Left ventricle myocardium superior (tissue), 1 donor: ENCODE measurements around the gene UTP20. TPM values are rescaled to one million over a fixed set of nuclear protein-coding genes. Genes with fewer than 3 reads are reported as not detected.
"Not testable (repeated sequence)": the region's sequence is repeated elsewhere in the genome, so short reads cannot be mapped to it uniquely, and the experiment has no call there.

Experiments
- ATAC-seq: fragments of 200-7000 bp; cut with Tn5 transposase; one replicate; pipeline ENCODE4 v1.9.1; 2020; ENCODE audit warnings: mild to moderate bottlenecking, moderate library complexity
- DNase-seq: peaks from one replicate; pipeline ENCODE4 v3.0.0-alpha.2; 2020
- intact Hi-C: fragments of 100-400 bp; cut with micrococcal nuclease; formaldehyde crosslinking; loops from one replicate; pipeline ENCODE4 v1.11.0; 2022
- total RNA-seq: library from RNA; stranded (reverse); fragmentation: NEBNext Ultra II Directional; extraction: Animal tissue kit (Norgen Biotek cat#: 25700); gene quantifications from one replicate; pipeline ENCODE4 v1.2.1, GENCODE V29; 2021
- donor health status: DM: no; HTN: yes; CAD: no; lungs with severe emphysema.

Gene UTP20
- total RNA-seq, 1 donor from 2014 or later = 6.2 TPM

DNA sequence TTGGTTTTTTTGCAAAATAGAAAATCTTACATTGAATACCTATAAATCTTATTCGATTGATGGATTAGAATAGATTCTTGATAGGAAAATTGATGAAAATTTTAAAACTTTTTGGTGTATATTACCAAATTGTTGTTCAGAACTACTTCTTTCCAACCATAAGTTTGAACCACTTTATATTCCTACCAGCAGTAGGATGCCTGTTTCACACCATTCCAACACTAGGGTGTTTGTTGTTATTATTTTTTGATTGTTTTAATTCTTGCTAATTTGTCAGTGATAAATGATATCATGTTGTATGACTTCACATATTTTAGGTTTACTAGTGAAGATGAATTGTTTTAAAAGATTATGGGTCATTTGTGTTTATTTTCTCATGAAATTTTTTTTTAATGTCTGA lies 43.4 kb downstream of the UTP20 start:
- intact Hi-C loops = no loop called here
- ATAC-seq = no peak
- no peak for DNase-seq

DNA sequence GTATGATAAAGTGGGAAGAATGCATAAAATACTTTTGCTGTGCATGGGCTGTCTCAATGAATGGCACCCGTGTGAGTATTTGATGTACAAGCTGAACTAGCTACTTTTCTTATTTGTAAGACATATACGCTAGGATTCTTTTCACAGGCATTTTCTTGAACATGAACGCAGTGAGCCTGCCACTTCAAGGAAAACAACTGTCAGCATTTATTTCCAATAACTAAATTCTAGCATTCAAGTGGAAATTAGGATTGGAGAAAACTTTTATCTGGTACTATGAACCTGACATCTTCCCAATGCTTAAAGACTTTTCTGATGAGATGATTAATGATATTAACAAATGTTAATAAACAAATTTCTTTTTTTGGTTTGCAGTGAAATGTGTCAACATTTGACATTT lies 45.7 kb downstream of the UTP20 start:
- no peak for ATAC-seq
- intact Hi-C loops = no loop called here

DNA sequence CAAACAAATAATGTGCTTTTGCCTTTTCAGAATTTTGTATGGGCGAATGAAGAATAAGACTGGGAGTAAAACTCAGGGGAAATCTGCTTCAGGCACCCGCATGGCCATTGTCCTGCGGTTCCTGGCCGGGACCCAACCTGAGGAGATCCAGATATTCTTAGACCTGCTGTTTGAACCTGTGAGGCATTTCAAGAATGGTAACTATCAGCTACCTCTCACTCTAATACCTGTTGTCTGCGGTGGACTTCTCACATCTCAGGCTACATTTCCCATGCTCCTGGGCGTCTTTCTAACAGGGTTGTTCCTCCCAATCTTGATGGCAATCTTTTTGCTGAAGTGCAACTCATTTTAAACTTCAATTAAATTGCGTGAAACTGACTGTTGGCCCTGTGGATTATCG lies 47.1 kb downstream of the UTP20 start:
- intact Hi-C loops = no loop called here
- no peak for ATAC-seq
- DNase-seq = no peak

More for the DNA sequence above, 45.7 kb downstream of the UTP20 start:
- DNase-seq = no peak

DNA sequence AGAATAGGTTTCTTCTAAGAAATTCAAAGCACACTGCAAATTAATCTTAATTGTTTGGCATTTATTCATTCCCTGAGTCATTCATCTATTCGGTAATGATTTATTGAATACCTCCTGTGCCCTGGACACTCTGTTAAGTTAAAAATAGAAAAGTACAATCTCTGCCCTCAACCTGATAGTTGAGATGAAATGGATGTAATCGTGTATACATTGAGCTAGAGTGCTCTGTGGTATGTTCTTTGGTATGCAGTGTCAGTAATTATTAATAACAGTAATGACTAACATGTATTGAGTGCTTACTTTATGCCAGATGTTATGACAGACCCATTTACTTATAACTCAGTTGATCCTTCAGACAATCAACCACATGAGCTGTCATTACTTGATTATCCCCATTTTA lies 47.6 kb downstream of the UTP20 start:
- DNase-seq (no peak), ATAC-seq (no peak)
- intact Hi-C loops = no loop called here

DNA sequence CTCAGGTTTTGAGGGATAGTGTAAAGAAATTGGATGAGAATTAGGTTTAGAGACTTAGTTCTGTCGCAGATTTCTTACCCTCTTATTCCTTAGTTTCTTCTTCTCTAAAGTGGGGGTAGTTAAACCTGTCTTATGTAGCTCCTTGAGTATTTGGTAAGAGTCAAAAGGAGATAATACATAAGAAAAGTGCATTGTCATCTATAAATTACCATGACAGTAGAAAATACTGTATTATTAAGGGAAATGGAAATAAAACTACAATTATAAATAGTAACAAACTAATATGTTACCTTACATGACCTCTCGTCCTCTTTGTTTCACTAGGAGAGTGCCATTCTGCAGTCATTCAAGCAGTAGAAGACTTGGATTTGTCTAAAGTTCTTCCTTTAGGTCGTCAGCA lies 49.0 kb downstream of the UTP20 start:
- no peak for DNase-seq
- no peak for ATAC-seq
- intact Hi-C loops = no loop called here

DNA sequence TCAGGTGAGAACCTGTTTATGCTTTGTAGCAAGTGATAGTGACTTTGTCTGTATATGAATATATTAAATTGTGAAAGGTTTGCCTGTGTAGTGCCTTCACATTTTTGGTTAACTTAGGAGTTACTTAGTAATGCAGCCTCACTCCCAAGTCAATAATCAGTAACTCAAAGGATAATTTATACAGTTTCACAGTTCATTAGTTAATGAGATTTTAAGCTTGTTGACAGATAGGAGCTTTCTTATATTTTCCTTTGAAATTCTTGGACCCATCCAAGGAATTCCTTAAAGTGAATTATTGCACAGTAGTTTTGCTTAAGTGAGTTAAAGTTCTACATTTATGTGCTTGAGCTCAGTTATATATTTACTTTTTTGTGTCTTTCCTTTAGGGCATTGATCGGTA lies 50.7 kb downstream of the UTP20 start:
- ATAC-seq = no peak
- no peak for DNase-seq
- intact Hi-C loops = no loop called here

DNA sequence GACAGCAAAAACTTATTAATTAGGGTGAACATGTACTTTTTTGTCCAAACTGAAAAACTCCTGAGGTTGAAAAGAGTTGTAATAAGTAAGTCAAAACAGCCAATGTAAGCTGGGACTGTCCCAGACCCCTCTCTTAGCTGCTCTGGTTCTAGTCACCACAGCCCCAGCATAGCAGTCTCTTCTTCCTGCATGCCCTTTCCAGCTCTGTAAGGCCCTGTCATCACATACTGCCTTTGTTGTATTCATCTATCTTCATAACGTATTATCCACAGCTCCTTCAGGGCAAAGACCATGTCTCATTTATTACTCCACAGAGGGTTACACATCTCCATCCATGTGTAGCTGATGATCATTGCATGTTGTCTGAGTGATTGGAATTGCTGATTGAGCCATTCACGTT lies 56.5 kb downstream of the UTP20 start:
- intact Hi-C loops = no loop called here
- DNase-seq (no peak), ATAC-seq (no peak)

DNA sequence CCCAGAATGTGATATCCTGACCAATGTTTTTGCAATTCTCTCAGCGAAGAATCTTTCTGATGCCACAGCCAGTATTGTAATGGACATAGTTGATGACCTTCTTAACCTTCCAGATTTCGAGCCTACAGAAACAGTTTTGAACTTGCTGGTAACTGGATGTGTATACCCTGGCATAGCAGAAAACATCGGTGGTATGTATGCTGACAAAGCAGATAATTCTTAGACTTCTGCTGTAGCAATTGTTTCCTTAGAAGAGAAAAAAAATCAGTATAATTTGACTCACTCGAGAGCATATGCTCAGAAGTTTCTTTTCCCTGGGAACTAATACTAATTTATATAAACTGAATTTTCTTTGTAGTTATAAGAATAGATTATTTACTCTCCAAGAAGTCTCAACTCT lies 58.2 kb downstream of the UTP20 start:
- ATAC-seq (no peak), DNase-seq (no peak)
- intact Hi-C loops = no loop called here

DNA sequence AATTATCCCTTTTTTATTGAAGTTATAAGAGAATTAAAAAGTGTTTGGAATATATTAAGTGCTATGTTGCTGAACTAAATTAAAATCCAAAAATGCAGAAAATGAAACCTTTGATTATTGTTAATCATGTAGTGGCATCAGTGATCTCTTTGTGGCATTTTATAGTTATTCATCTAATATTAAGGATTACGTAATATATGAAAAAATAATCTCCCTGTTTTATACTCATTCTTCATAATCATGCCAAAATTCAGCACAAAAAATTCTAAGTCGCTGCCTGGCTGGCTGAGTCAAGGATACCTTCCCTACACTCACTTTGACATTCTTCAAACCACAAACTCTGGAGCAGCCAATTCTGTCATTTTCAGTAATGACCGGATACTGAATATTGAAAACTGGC lies 64.0 kb downstream of the UTP20 start:
- ATAC-seq (no peak), DNase-seq (no peak)
- intact Hi-C loops = no loop called here

DNA sequence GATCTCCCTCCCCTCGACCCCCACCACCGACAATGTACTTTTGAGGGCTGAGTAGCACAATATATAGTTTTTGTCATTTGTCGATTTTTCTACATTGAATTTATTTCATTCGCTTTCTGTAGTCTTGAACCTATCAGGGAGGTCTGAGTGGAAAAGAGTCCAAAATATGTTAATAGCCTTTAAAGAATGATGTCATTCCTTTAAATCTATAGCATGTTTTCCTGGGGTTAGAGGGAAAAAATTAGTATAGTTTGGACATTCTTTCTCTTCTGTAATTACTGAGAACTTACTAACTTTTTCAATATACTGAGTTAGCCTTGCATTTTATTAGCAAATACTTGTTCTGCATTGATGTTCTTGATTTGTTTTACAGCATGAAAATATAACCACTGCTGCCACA lies 71.8 kb downstream of the UTP20 start:
- ATAC-seq = no peak

DNA sequence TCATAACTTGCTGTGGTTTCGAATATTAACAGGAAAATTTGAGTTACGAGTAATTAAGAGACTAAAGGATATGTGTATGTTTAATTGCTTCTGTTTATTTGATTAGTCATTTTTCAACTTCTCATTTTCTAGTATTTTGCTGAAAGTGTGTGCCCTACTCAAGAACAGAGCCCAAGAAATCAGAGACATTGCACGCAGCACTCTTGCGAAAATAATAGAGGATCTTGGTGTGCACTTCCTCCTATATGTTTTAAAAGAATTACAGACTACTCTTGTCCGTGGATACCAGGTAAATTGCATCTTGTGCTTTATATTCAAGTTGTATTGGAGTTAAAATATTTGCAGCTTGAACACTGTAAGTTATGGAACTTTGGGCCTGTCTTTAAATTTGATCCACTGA lies 76.9 kb downstream of the UTP20 start:
- no peak for ATAC-seq
- DNase-seq = no peak
- intact Hi-C loops = no loop called here

More for the DNA sequence above, 71.8 kb downstream of the UTP20 start:
- intact Hi-C loops = no loop called here
- no peak for DNase-seq

DNA sequence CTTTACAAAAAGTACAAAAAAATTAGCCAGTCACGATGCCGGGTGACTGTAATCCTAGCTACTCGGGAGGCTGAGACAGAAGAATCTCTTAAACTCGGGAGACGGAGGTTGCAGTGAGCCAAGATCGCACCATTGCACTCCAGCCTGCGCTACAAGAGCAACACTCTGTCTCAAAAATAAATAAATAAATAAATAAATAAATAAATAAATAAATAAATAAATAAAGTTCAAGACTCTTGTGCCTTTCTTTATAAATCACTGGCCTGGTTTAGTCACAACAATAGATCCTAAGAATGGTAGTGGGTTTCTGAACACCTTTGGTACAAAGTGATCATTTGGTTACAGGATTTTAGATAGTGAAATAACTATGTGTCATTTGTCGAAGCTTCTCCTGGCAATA lies 81.5 kb downstream of the UTP20 start:
- no peak for ATAC-seq
- intact Hi-C loops = no loop called here
- no peak for DNase-seq

DNA sequence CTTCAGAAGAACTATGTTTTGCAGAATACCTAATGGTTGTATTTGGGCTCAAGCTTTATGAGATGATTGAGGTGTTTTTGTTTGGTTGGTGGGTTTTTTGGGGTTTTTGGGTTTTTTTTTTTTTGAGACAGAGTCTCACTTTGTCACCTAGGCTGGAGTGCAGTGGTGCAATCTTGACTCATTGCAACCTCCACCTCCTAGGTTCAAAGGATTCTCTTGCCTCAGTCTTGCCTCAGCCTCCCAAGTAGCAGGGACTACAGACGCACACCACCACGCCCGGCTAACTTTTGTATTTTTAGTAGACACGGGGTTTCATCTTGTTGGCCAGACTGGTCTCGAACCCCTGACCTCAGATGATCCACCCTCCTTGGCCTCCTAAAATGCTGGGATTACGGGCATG lies 88.1 kb downstream of the UTP20 start:
- ATAC-seq (no peak), DNase-seq (no peak)
- intact Hi-C loops = no loop called here

DNA sequence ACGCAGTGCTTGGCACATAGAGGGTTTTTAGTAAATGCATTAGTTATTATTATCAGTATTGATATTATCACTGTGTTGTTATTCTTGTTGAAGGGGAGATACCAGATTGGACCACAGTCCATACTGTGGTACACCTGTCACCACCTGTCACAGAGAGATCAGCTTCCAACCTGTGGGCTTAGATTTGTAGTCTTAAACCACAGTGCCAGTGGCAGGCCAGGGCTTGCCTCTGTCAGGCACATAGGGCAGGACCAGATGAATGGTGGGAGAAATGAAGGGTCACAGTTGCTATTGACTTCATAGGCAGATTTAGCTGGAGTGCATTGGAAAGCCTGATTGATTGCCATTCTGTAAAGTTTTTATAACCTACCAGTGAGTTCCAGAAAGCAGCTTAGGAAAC lies 92.5 kb downstream of the UTP20 start:
- DNase-seq = no peak
- ATAC-seq = no peak
- intact Hi-C loops = no loop called here

DNA sequence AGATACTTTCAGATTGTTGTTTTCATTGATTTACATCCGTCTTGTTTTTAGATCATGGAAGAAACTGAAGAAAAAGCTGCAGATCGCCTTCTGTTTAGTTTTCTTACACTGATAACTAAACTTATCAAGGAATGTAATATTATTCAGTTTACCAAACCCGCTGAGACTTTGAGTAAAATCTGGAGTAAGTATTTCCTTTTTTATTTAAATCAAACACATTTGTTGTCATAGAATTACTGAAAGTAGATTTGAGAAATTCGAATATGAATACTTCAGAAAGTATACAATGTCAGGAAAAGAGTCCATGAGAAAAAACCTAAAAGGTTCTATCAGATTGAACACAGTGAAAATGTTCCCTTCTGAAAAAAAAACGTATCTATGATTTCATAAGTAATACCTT lies 95.7 kb downstream of the UTP20 start:
- DNase-seq (no peak), ATAC-seq (no peak)
- intact Hi-C loops = no loop called here

DNA sequence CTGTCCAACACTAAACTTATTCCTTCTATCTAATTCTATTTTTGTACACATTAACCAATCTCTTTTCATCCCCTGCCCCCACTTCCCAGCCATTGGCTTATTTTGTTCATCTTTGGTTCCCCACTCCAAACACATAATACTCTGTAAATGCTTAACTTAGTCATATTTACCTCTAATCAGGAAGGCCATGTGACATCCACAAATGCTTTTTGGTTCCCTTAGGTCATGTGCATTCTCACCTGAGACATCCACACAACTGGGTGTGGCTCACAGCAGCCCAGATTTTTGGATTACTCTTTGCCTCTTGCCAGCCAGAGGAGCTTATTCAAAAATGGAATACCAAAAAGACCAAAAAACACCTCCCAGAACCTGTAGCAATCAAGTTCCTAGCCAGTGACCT lies 99.2 kb downstream of the UTP20 start:
- no peak for ATAC-seq
- intact Hi-C loops = no loop called here
- DNase-seq = no peak

DNA sequence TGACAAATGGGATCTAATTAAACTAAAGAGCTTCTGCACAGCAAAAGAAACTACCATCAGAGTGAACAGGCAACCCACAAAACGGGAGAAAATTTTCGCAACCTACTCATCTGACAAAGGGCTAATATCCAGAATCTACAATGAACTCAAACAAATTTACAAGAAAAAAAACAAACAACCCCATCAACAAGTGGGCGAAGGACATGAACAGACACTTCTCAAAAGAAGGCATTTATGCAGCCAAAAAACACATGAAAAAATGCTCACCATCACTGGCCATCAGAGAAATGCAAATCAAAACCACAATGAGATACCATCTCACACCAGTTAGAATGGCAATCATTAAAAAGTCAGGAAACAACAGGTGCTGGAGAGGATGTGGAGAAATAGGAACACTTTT lies 111.3 kb downstream of the UTP20 start:
- intact Hi-C loops, ATAC-seq, DNase-seq: not testable (repeated sequence)

DNA sequence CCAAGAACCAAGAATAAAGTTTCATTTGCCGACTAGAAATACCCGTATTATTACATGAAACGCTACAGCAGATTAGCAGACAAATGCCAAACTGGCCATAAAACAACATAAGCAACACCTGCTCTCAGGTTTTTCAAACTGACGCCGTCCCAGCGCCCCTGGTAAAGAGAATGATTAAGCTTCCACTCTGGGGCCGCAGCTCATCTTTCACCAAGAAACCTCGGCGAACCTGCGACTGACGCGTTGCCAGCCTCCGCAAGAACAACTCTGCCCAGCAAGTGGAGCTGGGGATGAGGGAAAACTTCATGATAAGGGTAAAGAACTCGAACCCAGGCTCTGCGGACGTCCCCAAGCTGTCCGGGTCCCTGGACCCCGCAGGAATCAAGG lies 127.1 kb downstream of the UTP20 start:
- peak; percentile 31 for DNase-seq
- no peak for ATAC-seq
- intact Hi-C loops = no loop called here

DNA sequence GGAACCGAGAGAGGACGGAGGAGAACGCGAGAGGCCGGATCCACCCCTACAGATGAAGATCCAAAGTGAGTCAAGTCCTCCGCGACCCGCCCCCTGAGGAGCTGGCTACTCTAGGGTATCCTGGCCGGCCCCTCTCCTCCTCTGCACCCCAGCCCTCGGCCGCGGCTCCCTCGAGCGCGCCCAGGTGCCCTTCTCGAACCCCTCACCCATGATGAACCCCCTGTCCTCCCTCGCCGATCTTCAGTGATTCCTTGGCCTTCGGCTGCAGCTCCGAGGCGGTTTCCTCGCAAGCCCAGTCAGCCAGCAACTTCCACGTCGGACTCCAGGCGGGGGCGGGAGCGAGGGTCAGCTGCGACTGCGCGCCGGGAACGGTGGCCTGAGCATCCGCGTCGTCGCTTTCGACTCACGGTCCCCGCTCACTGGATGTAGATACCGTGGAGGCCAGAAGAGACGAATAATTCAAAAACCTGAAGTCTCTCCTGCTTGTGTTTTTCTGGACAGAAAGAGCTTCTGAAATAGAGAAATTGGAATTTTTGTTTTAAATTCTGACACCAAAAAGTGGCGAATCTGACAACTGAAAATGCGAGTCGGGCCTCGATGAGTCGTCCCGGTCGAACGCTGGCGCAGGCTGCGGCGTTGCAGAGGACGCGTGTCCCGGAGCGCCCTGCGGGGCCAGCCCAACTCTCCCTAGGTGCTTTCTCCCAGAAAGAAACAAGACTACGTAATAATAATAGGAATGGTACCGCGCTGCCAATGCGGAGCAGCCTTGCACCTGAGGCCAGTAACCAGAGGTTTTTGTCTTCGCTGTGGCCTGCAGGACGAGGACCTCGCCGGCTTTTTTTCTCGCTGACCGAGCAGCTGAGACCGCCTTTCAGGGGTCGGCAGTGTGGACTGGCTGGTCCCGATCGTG lies 127.8 kb downstream of the UTP20 start, which contains the start of gene ARL1:
Gene ARL1, minus strand, starts transcription at position 337 of the 910 bp plus-strand sequence. Its CDS starts 127 bp downstream, at position 210.
- DNase-seq = peak; percentile 92
- peak; percentile 97 for ATAC-seq
- intact Hi-C loops = no loop called here

DNA sequence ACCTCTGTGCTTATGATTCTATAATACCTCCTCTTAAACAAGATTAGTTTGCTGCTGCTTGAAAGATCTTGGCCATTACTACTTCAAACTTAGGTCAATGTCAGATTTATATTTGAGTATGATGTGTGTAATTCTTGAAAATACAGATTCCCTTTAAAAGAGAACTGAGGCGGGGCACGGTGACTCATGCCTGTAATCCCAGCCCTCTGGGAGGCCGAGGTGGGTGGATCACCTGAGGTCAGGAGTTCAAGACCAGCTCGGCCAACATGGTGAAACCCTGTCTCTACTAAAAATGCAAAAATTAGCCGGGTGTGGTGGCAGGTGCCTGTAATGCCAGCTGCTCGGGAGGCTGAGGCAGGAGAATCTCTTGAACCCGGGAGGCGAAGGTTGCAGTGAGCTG lies 130.3 kb downstream of the UTP20 start:
- intact Hi-C loops, DNase-seq, ATAC-seq: not testable (repeated sequence)

DNA sequence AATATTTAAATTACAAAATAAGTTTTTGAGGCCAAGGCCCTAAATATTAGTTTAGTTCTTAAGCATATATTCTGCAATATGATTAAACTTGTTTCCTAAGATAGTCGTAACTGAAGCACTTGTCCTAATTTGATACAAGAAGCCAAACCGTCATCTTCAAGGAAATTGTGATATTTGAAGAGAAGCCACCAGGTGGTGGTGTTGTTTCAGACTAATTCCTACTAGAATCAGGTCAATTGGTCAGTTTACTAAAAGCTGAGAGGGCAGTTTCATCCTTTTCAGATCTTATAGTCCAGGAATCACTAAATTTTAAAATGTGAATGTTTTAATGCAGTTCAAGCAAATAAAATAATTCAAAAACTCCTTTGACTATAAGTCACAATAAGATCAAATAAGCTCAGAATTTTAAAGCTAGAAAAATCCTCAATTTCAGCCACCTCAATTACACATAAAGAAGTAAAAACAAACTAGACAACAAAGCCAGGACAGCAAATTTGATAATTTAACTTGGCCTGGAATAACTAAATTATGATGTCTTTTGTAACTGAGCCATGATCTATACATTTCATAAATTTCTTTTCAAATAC lies 134.7 kb downstream of the UTP20 start:
- intact Hi-C loops = no loop called here
- no peak for ATAC-seq
- DNase-seq = no peak
